Glutamatergic neuron (in vitro differentiated cells): ENCODE results near the gene ANKRD55. TPM values are rescaled to one million over a fixed set of nuclear protein-coding genes. Genes with fewer than 3 reads are reported as not detected.

Experiments
- DNase-seq: peaks from one replicate; pipeline ENCODE4 v3.0.0; 2022
- H3K27ac Mint-ChIP-seq: one replicate; pipeline ENCODE4 v1.8.0; 2020; ENCODE audit warnings: mild to moderate bottlenecking, mixed read lengths, inconsistent platforms; ENCODE audit not compliant: unreplicated experiment
- H3K27me3 Mint-ChIP-seq: one replicate; pipeline ENCODE4 v1.8.0; 2020; ENCODE audit warnings: mild to moderate bottlenecking, moderate library complexity, mixed read lengths, inconsistent platforms; ENCODE audit not compliant: unreplicated experiment
- H3K36me3 Mint-ChIP-seq: one replicate; pipeline ENCODE4 v1.8.0; 2020; ENCODE audit warnings: mild to moderate bottlenecking, mixed read lengths, inconsistent platforms; ENCODE audit not compliant: unreplicated experiment
- H3K4me1 Mint-ChIP-seq: one replicate; pipeline ENCODE4 v1.8.0; 2020; ENCODE audit warnings: mild to moderate bottlenecking, low read depth, mixed read lengths, inconsistent platforms; ENCODE audit not compliant: unreplicated experiment
- H3K4me3 Mint-ChIP-seq: one replicate; pipeline ENCODE4 v1.8.0; 2020; ENCODE audit warnings: mild to moderate bottlenecking, mixed read lengths, inconsistent platforms; ENCODE audit not compliant: unreplicated experiment
- H3K9me3 Mint-ChIP-seq: one replicate; pipeline ENCODE4 v1.8.0; 2020; ENCODE audit warnings: mild to moderate bottlenecking, moderate library complexity, mixed read lengths, inconsistent platforms; ENCODE audit not compliant: unreplicated experiment
- CTCF ChIP-seq: fragments of 200-600 bp; sonication (generic); IDR thresholded peaks from one replicate; pipeline ENCODE4 v1.5.0; 2021; ENCODE audit not compliant: partially characterized antibody, unreplicated experiment
- total RNA-seq: library from RNA; stranded (reverse); fragmentation: NEBNext Ultra II Directional; extraction: Animal tissue kit (Norgen Biotek cat#: 25700); gene quantifications from one replicate; pipeline ENCODE4 v1.2.1, GENCODE V29; 2021; ENCODE audit not compliant: unreplicated experiment

The ANKRD55 gene
- total RNA-seq, 1 donor from 2014 or later: not detected

- DNase-seq: no peak
- no peak overlapping the region for H3K4me3 Mint-ChIP-seq
- no peaks in the 10 kb centered on the region for H3K9me3 Mint-ChIP-seq
- no peaks in the 10 kb centered on the region for H3K36me3 Mint-ChIP-seq
- H3K27ac Mint-ChIP-seq: no peak overlapping the region
- no peaks in the 10 kb centered on the region for H3K27me3 Mint-ChIP-seq
- no peaks in the 10 kb centered on the region for H3K4me1 Mint-ChIP-seq
- no peak for TF ChIP-seq CTCF
These were observed 131.9 kb downstream of the ANKRD55 start for GRCh38 chr5:56101180-56101579.

GRCh38 chr5:56100439-56101176 lies 132.5 kb downstream of the ANKRD55 start:
- Mint-ChIP-seq H3K36me3 (no peaks in the 10 kb centered on the region), H3K9me3 (no peaks in the 10 kb centered on the region), H3K27ac (no peak overlapping the region), H3K4me1 (no peaks in the 10 kb centered on the region), H3K4me3 (no peak overlapping the region), H3K27me3 (no peaks in the 10 kb centered on the region)
- no peak for TF ChIP-seq CTCF
- DNase-seq: no peak

GRCh38 chr5:56099346-56099745 lies 133.8 kb downstream of the ANKRD55 start:
- Mint-ChIP-seq H3K27ac (no peak overlapping the region), H3K9me3 (no peaks in the 10 kb centered on the region), H3K4me3 (no peak overlapping the region), H3K4me1 (no peaks in the 10 kb centered on the region), H3K27me3 (no peaks in the 10 kb centered on the region), H3K36me3 (no peaks in the 10 kb centered on the region)
- no peak for TF ChIP-seq CTCF
- DNase-seq: no peak

- H3K27me3 Mint-ChIP-seq: no peaks in the 10 kb centered on the region
- no peak for TF ChIP-seq CTCF
- no peak overlapping the region for H3K4me3 Mint-ChIP-seq
- DNase-seq: no peak
- no peak overlapping the region for H3K27ac Mint-ChIP-seq
- no peaks in the 10 kb centered on the region for H3K4me1 Mint-ChIP-seq
- no peaks in the 10 kb centered on the region for H3K9me3 Mint-ChIP-seq
- no peaks in the 10 kb centered on the region for H3K36me3 Mint-ChIP-seq
These were observed 136.1 kb downstream of the ANKRD55 start for GRCh38 chr5:56097055-56097454.

GRCh38 chr5:56095579-56096102 lies 137.5 kb downstream of the ANKRD55 start:
- no peak for DNase-seq
- H3K36me3 Mint-ChIP-seq: no peaks in the 10 kb centered on the region
- H3K4me1 Mint-ChIP-seq: no peaks in the 10 kb centered on the region
- TF ChIP-seq CTCF: no peak
- no peaks in the 10 kb centered on the region for H3K9me3 Mint-ChIP-seq
- H3K27ac Mint-ChIP-seq: no peak overlapping the region
- no peaks in the 10 kb centered on the region for H3K27me3 Mint-ChIP-seq
- no peak overlapping the region for H3K4me3 Mint-ChIP-seq
